Measurements from ENCODE around the gene DNLZ. TPM values are rescaled to one million over a fixed set of nuclear protein-coding genes. Genes with fewer than 3 reads are reported as not detected.
A peak's percentile ranks its signal among the peaks of the same experiment; 100 is the strongest.

Gene DNLZ
- polyA plus RNA-seq, 1 of the 3 experiments (the other 2 are of a cell fraction), result 40.6 TPM

GRCh38 chr9:136312436-136312835 is 51.1 kb downstream of the DNLZ start:
- Histone ChIP-seq H3K4me2 (no peak overlapping the region), H3K36me3 (replicated peaks in 1 of 2; ENCODE audit: control insufficient read depth in 1 of 2, insufficient read depth in 2 of 2, low read length in 1 of 2) (no peaks in the 10 kb centered on the region), H2AFZ (ENCODE audit: low read depth) (no peak overlapping the region), H3K27me3 (ENCODE audit: insufficient read depth) (no peaks in the 10 kb centered on the region), H3F3A (replicated peaks; ENCODE audit: insufficient read depth) (peaks cover 5% of the 10 kb centered on the region), H3K9ac (no peak overlapping the region), H3K4me1 (ENCODE audit: control insufficient read depth in 1 of 2, insufficient read depth in 2 of 2, low read depth in 1 of 2, low read length in 1 of 2) (no peaks in the 10 kb centered on the region; a peak in 1 of 4 replicates), H3K79me2 (ENCODE audit: insufficient read depth) (no peaks in the 10 kb centered on the region), H3K9me3 (peaks cover 4% of the 10 kb centered on the region; the same call in 1 of the 2 replicates), H3K9me2 (no peaks in the 10 kb centered on the region), H3K4me3 (ENCODE audit: low read depth in 2 of 2, low read length in 1 of 2) (no peak overlapping the region), H4K20me1 (ENCODE audit: insufficient read depth) (no peaks in the 10 kb centered on the region), H3K27ac (ENCODE audit: low read depth in 2 of 2, low read length in 1 of 2) (no peak overlapping the region)
- ChIA-PET CTCF (interaction anchor here (0.6 to 4.9 kb wide), 39 partner anchors 9 to 319 kb away, joined by 3 to 91 read pairs (median 4); partner anchors contain the start of genes CARD9, DNLZ, GPSM1 and SNAPC4), POLR2A (interaction anchor here (0.9 kb wide), 1 partner anchor 51 kb away, joined by 4 read pairs; the partner anchor contains the start of gene DNLZ)
- TF ChIP-seq MXI1 (IDR thresholded peaks at IDR 0.05; ENCODE audit: low read depth, low read length) (no peak), SMC3 (IDR thresholded peaks at IDR 0.05; ENCODE audit: low read depth, low read length) (peak; percentile 78), RAD21 (IDR thresholded peaks at IDR 0.05; ENCODE audit: low read length) (peak; percentile 85), NRF1 (IDR thresholded peaks at IDR 0.05; ENCODE audit: low read depth, low read length) (no peak), CTCF (IDR thresholded peaks at IDR 0.05) (peak; percentile 68)
- WGBS (ENCODE audit: low lambda C conversion rate), result 55% methylated on average over 10 of the region's 12 CpGs
- DNase-seq, result peak; percentile 92

- H3K9me3 ChIP-seq, result peaks cover 4% of the 10 kb centered on the region; the same call in 1 of the 2 replicates
- H2AFZ ChIP-seq (ENCODE audit: low read depth), result no peak overlapping the region
- H3F3A ChIP-seq (replicated peaks; ENCODE audit: insufficient read depth), result peaks cover 5% of the 10 kb centered on the region
- no peak overlapping the region for H3K4me3 ChIP-seq (ENCODE audit: low read depth in 2 of 2, low read length in 1 of 2)
- WGBS (ENCODE audit: low lambda C conversion rate), result 20% methylated on average over 2 of the region's 10 CpGs
- no peaks in the 10 kb centered on the region for H3K27me3 ChIP-seq (ENCODE audit: insufficient read depth)
- H3K4me2 ChIP-seq, result no peak overlapping the region
- DNase-seq, result no peak
- H3K9ac ChIP-seq, result no peak overlapping the region
- no peak overlapping the region for H3K27ac ChIP-seq (ENCODE audit: low read depth in 2 of 2, low read length in 1 of 2)
- POLR2A ChIA-PET, result interaction anchor here (0.9 kb wide), 1 partner anchor 51 kb away, joined by 4 read pairs; the partner anchor contains the start of gene DNLZ
- H3K36me3 ChIP-seq (replicated peaks in 1 of 2; ENCODE audit: control insufficient read depth in 1 of 2, insufficient read depth in 2 of 2, low read length in 1 of 2), result no peaks in the 10 kb centered on the region
- H3K9me2 ChIP-seq, result no peaks in the 10 kb centered on the region
- H4K20me1 ChIP-seq (ENCODE audit: insufficient read depth), result no peaks in the 10 kb centered on the region
- H3K4me1 ChIP-seq (ENCODE audit: control insufficient read depth in 1 of 2, insufficient read depth in 2 of 2, low read depth in 1 of 2, low read length in 1 of 2), result no peaks in the 10 kb centered on the region; a peak in 1 of 4 replicates
- CTCF ChIA-PET, result interaction anchor here (0.6 to 4.9 kb wide), 20 partner anchors 9 to 319 kb away, joined by 3 to 91 read pairs (median 6); partner anchors contain the start of genes CARD9, DNLZ and SNAPC4
- no peaks in the 10 kb centered on the region for H3K79me2 ChIP-seq (ENCODE audit: insufficient read depth)
- TF ChIP-seq MEF2A (IDR thresholded peaks at IDR 0.05; ENCODE audit: borderline replicate concordance, low read depth) (no peak), JUND (IDR thresholded peaks at IDR 0.05) (no peak), USF2 (IDR thresholded peaks at IDR 0.05; ENCODE audit: borderline replicate concordance, low read depth, low read length) (no peak), RXRA (IDR thresholded peaks at IDR 0.05; ENCODE audit: borderline replicate concordance, low read depth) (no peak), RCOR1 (IDR thresholded peaks at IDR 0.05; ENCODE audit: low read length) (no peak), REST (IDR thresholded peaks at IDR 0.05; ENCODE audit: low read depth, low read length) (no peak), NRF1 (IDR thresholded peaks at IDR 0.05; ENCODE audit: low read depth, low read length) (no peak), GATA2 (CRISPR knock-in tag; IDR thresholded peaks at IDR 0.05) (no peak), IRF3 (IDR thresholded peaks at IDR 0.05; ENCODE audit: low read depth, low read length) (no peak), EP300 (IDR thresholded peaks at IDR 0.05; ENCODE audit: borderline replicate concordance in 1 of 2, low read depth in 1 of 2, low read length in 1 of 2) (no peak), EZH2phosphoT487 (IDR thresholded peaks at IDR 0.05; ENCODE audit: borderline replicate concordance, low read depth) (no peak), FOXJ3 (CRISPR knock-in tag; IDR thresholded peaks at IDR 0.05) (no peak), CTCF (IDR thresholded peaks at IDR 0.05) (no peak), TCF12 (IDR thresholded peaks at IDR 0.05) (no peak)
These were observed 51.6 kb downstream of the DNLZ start for GRCh38 chr9:136312009-136312375.

Measured in SK-N-SH (cell line).